ENCODE data around the gene ASB10. TPM values are rescaled to one million over a fixed set of nuclear protein-coding genes. Genes with fewer than 3 reads are reported as not detected.

Gene ASB10
- total and polyA plus RNA-seq, 2 of the 8 experiments (the other 6 are each of a cell fraction or from before 2014, with no cell fraction given), result not detected

DNA sequence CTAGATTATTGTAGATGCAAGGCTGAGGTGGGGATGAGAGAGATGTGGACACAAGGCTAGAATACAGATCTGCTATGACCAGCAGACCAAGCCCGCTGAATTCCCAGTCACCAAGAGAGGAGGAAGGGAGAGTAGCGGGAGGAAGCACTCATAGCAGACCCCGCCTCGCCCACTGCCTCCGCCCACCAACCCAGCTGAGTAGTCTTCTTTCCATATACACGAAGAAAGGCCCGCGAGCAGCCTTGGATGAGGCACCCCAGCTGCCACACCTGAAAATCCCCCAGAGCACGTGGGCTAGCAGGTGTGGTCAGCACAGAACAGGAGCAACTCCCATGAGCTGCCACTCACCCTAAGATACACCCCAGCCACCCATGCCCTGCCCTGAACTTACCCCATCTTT, 31.1 kb upstream of the ASB10 start:
- Histone ChIP-seq H3K56ac (replicated peaks; ENCODE audit: insufficient read length, low read depth, low read length) (no peak overlapping the region), H2AFZ (ENCODE audit: low read length) (no peak overlapping the region), H3K27me3 (replicated peaks in 1 of 4; ENCODE audit: control insufficient read depth in 3 of 4, extremely low read depth in 1 of 4, insufficient read depth in 3 of 4, low read length in 3 of 4) (no peaks in the 10 kb centered on the region), H4K5ac (ENCODE audit: insufficient read length, low read depth, low read length) (no peak overlapping the region), H3K18ac (ENCODE audit: extremely low read depth, low read length) (no peak overlapping the region), H3K14ac (ENCODE audit: insufficient read length) (no peak overlapping the region), H3K23me2 (ENCODE audit: low read depth, low read length) (no peaks in the 10 kb centered on the region), H2BK12ac (ENCODE audit: low read depth, low read length) (no peak overlapping the region), H3K36me3 (ENCODE audit: control insufficient read depth in 2 of 4, insufficient read depth in 4 of 4, low read length in 3 of 4) (peaks cover 37 to 87% (median 73%) of the 10 kb centered on the region in 4 experiments), H2BK20ac (ENCODE audit: low read length) (no peak overlapping the region), H4K91ac (replicated peaks; ENCODE audit: insufficient read length, low read length) (no peak overlapping the region), H3K4me1 (replicated peaks in 1 of 4; ENCODE audit: control insufficient read depth in 3 of 4, insufficient read depth in 4 of 4, low read length in 3 of 4) (no peaks in the 10 kb centered on the region), H2AK5ac (ENCODE audit: low read depth, low read length) (no peak overlapping the region), H2BK120ac (replicated peaks; ENCODE audit: low read depth, low read length) (no peak overlapping the region), H3K79me2 (ENCODE audit: control insufficient read depth in 1 of 2, insufficient read depth in 2 of 2, low read length in 2 of 2) (no peaks in the 10 kb centered on the region), H3K4ac (replicated peaks; ENCODE audit: insufficient read length, low read depth, low read length) (no peak overlapping the region), H3K4me2 (ENCODE audit: insufficient read depth in 1 of 2, low read depth in 2 of 2, low read length in 2 of 2) (no peak overlapping the region), H4K8ac (ENCODE audit: extremely low read depth, insufficient read depth, low read length) (no peak overlapping the region; the same call in 1 of the 2 replicates), H3K9me3 (ENCODE audit: insufficient read depth in 2 of 2, low read depth in 1 of 2, low read length in 1 of 2) (no peaks in the 10 kb centered on the region), H4K20me1 (replicated peaks in 1 of 2; ENCODE audit: control insufficient read depth in 1 of 2, insufficient read depth in 2 of 2, low read length in 2 of 2) (peaks cover 0 to 4% of the 10 kb centered on the region in 2 experiments), H2BK15ac (ENCODE audit: low read length) (no peak overlapping the region), H2BK5ac (ENCODE audit: low read depth, low read length) (no peak overlapping the region), H3K9ac (replicated peaks in 1 of 4; ENCODE audit: extremely low read depth in 1 of 4, low read depth in 3 of 4, low read length in 3 of 4) (no peak overlapping the region), H3K4me3 (ENCODE audit: extremely low read depth in 1 of 4, insufficient read depth in 2 of 4, low read depth in 3 of 4, low read length in 4 of 4) (no peak overlapping the region), H3K23ac (ENCODE audit: insufficient read length) (no peak overlapping the region), H3K27ac (ENCODE audit: low read depth, low read length) (no peak overlapping the region), H3K79me1 (ENCODE audit: low read depth, low read length) (no peaks in the 10 kb centered on the region)
- no peak for TF ChIP-seq EGR1 (IDR thresholded peaks at IDR 0.05; ENCODE audit: borderline replicate concordance, low read depth, low read length)
- TF ChIP-seq TEAD4 (IDR thresholded peaks at IDR 0.05; ENCODE audit: low read depth, low read length), result no peak
- TF ChIP-seq BACH1 (IDR thresholded peaks at IDR 0.05; ENCODE audit: low read length), result no peak
- 97% methylated on average over 9 of the region's 9 CpGs; no CpG with 5 or more reads in 1 of the 2 experiments for WGBS, 2 experiments (ENCODE audit: extremely low coverage in 1 of 2, insufficient coverage in 1 of 2, insufficient read length in 1 of 2, insufficient replicate concordance in 2 of 2, low coverage in 1 of 2, low lambda C conversion rate in 2 of 2, missing lambda C conversion rate in 1 of 2)
- CTCF ChIA-PET (ENCODE audit: partially characterized antibody), result interaction anchor here (0.7 to 3.4 kb wide), 6 partner anchors 8 to 92 kb away, joined by 3 to 20 read pairs (median 4); partner anchors contain the start of gene ABCF2
- FAIRE-seq (no peak), DNase-seq (ENCODE audit: low read depth in 1 of 2, low spot score in 2 of 2) (no peak)
- POLR2A ChIA-PET (ENCODE audit: partially characterized antibody), result interaction anchor here (1.4 kb wide), 1 partner anchor 89 kb away, joined by 3 read pairs; no protein-coding TSS in a partner anchor
